ENCODE measurements around the gene ANKMY1.

GRCh38 chr2:240589375-240589774 lies 31.6 kb upstream of the ANKMY1 start:
- TF ChIP-seq CTCF (IDR thresholded peaks at IDR 0.05): no peak
- no peak for TF ChIP-seq POLR2A (IDR thresholded peaks at IDR 0.05)
